GM21576 (cell line): Measurements from ENCODE around the gene TXNL4A.

ENCODE experiments used
- ATAC-seq: cut with Tn5 transposase; IDR thresholded peaks from one replicate; pipeline ENCODE4 v1.9.1; 2021; ENCODE audit warnings: mild to moderate bottlenecking, moderate library complexity; ENCODE audit not compliant: unreplicated experiment

Gene TXNL4A

DNA sequence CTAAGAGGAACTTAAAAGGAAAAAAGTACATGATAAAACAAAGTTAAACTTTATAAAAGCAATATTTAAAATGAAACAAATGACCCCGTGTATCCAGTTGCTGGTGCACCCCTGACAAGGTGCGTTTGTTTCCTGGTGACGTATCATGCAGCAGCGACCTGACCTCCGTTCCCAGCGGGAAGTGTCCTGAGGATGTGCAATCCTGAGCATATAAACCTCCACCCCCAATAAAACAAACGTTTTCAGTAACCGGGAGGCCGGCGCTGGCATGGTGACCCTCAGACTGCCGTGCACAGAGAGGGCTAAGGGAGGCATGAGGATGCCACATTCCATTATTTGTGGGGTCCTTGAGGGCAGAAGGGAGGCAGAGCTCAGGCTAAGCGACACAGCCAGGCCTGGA is 51.7 kb downstream of the TXNL4A start:
- ATAC-seq, result no peak

- no peak for ATAC-seq
Observed at GRCh38 chr18:79935925-79936324, 52.4 kb downstream of the TXNL4A start.

GRCh38 chr18:79935499-79935898 is 52.9 kb downstream of the TXNL4A start:
- ATAC-seq, result no peak

- no peak for ATAC-seq
Observed at GRCh38 chr18:79935098-79935480, 53.3 kb downstream of the TXNL4A start.

DNA sequence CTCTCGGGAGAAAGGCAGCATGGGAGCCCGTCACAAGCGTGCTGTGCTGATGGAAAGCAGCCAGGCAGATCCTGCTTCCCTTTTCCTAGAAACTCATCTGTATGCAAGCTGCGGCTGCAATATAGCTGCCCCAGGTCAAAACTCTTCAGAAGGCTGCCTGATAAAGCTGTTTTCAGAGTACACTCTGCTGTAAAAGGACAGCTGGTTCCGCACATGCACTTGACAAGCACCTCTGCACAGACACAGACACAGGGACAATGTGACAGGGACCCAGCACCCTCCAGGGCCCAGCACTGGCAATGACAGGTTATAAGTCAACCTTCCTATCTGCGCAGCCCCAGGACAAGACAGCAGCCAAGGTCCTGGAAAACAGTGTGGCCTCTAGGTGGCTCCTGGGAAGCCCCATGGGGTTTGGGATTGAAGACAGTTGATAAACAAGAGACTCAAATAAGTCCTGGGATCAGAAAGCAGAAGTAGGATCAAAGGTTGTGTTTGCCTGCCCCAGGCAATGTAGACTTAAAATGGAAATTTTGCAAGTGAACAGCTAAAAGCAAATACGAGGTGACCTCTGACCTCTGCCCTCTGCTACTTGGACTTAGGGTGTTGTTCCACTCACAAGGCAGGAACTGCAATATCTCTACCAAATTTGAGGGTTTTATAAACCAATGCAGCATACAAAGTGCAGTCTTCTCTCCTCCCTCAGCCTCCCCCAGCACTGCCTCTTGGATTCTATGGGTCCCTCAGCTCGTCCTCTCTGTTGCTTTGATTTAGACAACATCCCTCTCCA is 53.9 kb downstream of the TXNL4A start:
- no peak for ATAC-seq

- ATAC-seq, result no peak
Observed at GRCh38 chr18:79933765-79934164, 54.6 kb downstream of the TXNL4A start.

GRCh38 chr18:79932907-79933306 is 55.5 kb downstream of the TXNL4A start:
- ATAC-seq, result no peak

DNA sequence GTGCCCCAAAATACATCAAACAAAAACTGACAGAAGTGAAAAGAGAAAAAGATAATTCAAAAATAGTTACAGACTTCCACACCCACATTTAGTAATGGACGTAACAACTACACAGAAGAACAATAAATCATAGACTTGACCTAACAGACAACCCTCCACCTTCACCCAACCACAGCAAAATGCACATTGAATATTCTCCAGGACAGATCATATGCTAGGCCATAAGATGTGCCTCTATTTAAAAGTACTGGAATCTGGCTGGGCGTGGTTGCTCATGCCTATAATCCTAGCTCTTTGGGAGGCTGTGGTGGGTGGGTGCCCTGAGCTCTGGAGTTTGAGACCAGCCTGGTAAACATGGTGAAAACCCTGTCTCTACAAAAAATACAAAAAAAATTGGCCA is 56.9 kb downstream of the TXNL4A start:
- ATAC-seq, result no peak

GRCh38 chr18:79930020-79930642 is 58.2 kb downstream of the TXNL4A start:
- no peak for ATAC-seq

- no peak for ATAC-seq
Observed at GRCh38 chr18:79928563-79928960, 59.8 kb downstream of the TXNL4A start.

DNA sequence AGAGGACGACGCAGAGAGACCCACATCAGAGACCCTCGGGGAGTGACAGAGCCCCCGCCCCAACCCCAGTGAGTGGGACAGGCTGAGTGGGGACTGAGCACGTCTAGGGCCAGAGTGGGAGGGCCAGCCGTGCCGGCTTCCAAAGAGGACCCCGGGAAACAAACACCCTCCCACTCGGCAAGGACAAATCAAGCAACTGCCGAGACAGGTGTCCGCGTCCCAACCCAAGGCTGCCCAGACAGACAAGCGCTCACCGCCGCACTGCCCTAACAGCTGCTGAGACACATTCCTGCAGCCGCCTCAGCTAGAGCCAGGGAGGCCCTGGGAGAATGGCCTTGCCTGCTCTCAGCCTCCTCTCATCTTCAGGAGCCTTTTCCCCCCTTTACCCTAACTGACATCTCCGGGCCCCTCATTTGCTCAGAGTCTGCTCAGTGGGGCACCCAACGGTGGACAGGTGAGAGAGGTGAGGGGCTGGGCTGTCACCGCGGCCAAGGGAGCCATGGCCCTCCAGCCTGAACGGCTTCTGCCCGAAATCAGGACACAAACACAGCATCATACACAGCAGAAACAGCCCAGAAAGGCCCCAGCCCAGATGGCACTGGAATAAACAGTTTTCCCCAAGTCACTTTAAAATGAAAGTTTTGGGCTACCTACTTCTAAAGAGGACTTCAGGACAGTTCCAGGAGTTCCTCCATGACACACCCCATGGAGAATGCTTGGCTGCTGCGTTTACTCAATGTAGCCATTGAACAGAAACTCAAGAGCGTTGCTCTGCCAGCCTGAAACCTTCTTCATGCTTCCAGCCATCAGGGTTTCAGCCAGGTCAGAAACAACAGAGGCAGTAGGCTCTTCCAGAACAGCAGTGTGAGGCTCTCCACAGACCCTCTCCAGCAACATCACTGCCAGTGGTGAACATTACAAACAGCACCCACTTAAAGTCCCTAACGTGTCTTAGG is 60.5 kb downstream of the TXNL4A start:
- no peak for ATAC-seq

DNA sequence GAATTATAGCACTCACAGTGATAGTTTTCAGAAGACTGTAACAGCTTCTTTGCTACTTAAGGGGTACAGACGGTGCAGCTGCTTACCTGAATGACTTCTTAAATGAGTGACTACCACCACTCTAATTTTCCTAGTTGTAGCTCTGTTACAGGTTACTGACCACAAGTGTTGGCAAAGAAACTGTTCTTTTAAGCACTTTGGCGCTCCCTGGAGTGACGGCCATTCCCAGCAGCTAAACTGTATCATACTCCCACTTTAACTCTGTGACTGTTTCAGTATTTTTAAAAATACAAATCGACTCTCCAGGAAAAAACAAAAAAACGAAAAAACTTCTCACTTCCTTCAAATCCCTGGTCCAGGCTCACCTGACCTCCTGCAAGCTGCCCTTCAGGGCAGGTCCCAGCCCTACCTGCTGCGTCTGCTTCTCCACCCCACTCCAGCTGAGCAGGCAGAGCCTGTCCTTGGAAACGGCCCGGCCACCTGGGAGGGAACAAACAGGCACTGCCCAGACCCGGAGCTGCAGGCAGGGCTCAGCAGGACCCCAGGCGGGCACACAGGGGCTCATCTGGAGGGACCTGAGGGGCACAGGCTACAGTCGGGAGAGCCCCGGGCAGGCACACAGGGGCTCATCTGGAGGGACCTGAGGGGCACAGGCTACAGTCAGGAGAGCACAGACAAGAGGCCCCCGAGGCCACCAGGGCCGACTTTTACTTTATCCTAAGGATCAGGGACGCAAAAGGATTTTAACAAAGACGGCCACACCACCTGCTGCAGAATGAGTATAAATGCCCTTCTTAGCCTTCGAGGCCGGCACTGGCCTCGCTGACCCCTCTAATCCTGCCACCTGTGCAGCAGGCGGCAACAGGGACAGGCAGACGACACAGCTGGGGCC is 61.4 kb downstream of the TXNL4A start:
- no peak for ATAC-seq

DNA sequence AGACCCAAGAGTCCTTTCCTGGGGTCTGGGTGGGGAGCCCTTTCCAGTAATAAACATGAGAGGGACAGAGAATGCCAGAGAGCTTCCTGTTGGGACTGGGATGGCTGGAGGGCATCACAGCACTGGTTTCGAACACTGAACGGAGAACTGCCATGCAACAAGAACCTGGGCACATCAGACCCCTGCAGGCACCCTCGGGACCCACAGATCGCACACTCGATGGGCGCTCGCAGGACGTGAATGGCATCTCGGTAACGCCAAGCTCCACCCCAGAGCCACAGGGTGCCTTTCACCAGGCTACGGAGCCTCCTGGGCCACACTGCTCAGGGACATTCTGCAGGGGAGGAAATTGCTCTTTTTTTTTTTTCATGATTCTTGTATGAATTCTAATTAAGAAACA is 62.1 kb downstream of the TXNL4A start:
- no peak for ATAC-seq

GRCh38 chr18:79924814-79925731 is 63.3 kb downstream of the TXNL4A start:
- no peak for ATAC-seq

DNA sequence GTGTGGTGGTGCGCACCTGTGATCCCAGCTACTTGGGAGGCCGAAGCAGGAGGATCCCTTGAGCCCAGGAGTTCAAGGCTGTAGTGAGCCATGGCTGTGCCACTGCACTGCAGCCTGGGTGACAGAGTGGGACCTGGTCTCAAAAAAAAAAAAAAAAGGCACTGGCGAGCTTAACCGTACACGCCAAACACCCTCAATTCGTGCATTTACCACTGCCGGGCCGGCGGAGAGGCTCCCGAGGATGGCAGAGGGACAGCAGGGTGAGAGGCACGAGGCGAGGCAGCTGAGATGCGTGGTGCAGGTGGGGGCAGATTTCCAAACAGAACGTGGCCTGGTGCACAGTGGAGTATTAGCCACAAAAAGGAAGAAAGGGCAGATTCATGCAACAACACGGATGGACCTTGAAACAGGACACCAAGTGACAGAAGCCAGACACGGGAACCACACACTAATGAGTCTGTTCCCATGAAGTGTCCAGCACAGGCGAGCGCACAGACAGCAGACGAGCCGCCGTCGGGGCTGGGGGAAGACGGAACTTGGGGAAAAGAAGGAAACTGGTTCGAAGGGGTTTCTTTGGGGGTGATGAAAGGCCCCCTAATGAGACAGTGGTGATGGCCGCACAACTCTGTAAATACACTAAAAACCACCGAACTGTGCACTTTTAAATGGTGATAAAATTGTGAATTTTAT is 64.3 kb downstream of the TXNL4A start:
- no peak for ATAC-seq

DNA sequence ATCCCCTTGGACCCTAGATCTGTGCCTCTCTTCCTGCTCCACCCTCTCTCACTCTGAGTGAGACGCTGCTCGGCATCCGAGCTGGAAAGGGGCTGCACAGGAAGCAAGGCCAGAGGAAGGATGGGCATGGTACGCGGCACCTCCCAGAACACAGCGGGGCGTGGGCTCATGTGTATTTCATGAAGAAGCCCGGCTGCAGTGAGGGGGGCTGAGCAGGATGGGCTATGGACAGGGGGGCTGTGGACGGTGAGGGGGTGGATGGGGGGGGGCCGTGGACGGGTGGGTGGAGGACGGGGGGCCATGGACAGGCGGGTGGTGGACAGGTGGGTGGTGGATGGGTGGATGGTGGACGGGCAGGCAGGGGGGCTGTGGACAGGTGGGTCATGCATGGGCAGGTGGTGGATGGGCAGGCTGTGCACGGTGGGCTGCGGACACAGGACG is 65.4 kb downstream of the TXNL4A start:
- ATAC-seq, result no peak

- ATAC-seq, result no peak
Observed at GRCh38 chr18:79921984-79922965, 66.1 kb downstream of the TXNL4A start.
